GM19035 (cell line): ENCODE data around the gene NSUN4.
A peak's percentile ranks its signal among the peaks of the same experiment; 100 is the strongest.
"Not testable (repeated sequence)": the region's sequence is repeated elsewhere in the genome, so short reads cannot be mapped to it uniquely, and the experiment has no call there.

Source experiments
- ATAC-seq: cut with Tn5 transposase; IDR thresholded peaks from one replicate; pipeline ENCODE4 v1.9.1; 2021; ENCODE audit not compliant: unreplicated experiment

The NSUN4 gene

GRCh38 chr1:46325285-46326076 lies 15.1 kb upstream of the NSUN4 start:
- not testable (repeated sequence) for ATAC-seq

GRCh38 chr1:46328182-46328581 lies 12.4 kb upstream of the NSUN4 start:
- not testable (repeated sequence) for ATAC-seq

DNA sequence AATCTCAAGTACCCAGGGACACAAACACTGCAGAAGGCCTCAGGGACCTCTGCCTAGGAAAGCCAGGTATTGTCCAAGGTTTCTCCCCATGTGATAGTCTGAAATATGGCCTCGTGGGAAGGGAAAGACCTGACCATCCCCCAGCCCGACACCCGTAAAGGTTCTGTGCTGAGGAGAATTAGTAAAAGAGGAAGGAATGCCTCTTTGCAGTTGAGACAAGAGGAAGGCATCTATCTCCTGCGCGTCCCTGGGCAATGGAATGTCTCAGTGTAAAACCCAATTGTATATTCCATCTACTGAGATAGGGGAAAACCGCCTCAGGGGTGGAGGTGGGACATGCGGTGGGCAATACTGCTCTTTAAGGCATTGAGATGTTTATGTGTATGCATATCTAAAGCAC lies 10.8 kb upstream of the NSUN4 start:
- not testable (repeated sequence) for ATAC-seq

- ATAC-seq, result not testable (repeated sequence)
These were observed 10.2 kb upstream of the NSUN4 start for GRCh38 chr1:46330381-46330780.

DNA sequence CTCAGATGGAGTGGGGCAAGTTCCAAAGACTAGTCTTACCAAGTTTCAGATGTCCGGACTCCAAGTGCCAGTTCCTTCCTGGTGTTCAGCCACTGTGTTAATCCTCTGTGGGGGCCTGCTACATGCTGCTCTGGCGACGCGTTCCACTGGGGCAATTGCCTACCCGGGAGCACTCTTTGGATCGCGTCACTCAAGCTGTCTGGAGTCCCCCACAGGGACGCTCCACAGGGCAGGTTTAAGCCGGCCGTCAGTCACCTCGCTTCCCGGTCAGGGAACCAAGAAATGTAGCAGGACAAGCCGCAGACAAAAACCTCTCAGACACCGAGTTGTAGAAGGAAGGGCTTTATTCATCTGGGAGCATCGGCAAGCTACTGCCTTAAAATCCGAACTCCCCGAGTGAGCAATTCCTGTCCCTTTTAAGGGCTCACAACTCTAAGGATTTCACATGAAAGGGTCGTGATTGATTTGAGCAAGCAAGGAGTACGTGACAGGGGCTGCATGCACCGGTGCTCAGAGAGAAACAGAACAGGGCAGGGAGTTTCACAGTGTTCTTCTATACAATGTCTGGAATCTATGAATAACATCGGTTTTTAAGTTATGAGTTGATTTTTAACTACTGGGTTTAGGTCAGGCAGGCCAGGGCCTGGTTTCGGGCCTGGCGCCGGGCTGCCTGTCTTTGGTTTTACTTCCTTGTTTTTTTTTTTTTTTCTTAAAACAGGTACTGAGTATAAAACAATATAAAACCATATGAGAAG lies 8.6 kb upstream of the NSUN4 start:
- not testable (repeated sequence) for ATAC-seq

GRCh38 chr1:46333300-46334029 lies 7.1 kb upstream of the NSUN4 start:
- ATAC-seq, result peak; percentile 54

GRCh38 chr1:46334030-46334384 lies 6.6 kb upstream of the NSUN4 start:
- peak; percentile 5 for ATAC-seq

- no peak for ATAC-seq
These were observed 5.5 kb upstream of the NSUN4 start for GRCh38 chr1:46335081-46335480.

- ATAC-seq, result not testable (repeated sequence)
These were observed 3.2 kb upstream of the NSUN4 start for GRCh38 chr1:46337409-46337808.

GRCh38 chr1:46341222-46342083 lies 846 bp downstream of the NSUN4 start:
- no peak for ATAC-seq

DNA sequence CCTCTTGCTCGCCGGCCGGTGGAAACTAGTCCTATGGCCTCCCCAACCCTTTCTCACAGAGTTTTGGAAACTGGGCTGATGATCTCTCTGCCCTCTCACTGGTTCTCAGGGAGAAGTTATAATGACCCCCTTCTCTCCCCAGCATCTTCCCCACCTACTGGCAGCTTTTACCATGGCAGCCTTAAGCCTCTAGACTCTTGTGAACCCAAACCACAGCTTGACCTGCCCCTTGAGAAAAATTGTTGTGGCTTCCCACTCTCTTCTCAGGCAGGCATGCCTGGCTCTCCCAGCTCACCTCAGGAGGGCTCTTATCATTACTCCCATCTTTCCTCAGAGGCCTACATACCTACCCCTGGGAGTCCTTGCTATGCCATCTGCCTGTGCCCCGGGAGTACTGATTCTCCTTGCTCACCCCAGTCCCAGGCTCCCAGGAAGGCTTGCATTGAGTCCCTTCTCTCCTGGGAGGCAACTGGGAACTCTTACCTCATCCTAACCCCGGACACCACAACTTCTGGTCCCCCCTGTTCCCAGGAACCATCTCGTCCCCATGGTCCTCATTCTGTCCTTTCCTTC lies 1.6 kb downstream of the NSUN4 start:
- ATAC-seq, result no peak

- ATAC-seq, result no peak
These were observed 2.2 kb downstream of the NSUN4 start for GRCh38 chr1:46342677-46343350.

DNA sequence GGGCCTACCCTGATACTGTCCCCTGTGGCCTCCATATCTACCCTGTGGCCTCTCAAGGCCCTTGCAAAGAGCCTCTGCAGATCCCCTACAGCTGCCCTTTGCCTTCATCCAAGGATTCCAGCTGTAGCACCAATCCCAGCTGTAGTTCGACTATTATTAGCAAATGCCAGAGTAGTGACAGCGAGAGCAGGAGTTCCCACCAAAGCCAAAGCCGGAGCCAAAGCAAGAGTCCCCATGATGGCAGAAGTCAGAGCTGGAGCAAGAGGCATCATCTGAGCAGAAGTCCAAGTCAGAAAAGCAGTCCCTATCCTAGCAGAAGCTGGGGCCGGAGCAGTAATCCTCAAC lies 2.7 kb downstream of the NSUN4 start:
- ATAC-seq, result no peak

- ATAC-seq, result no peak
These were observed 3.1 kb downstream of the NSUN4 start for GRCh38 chr1:46343705-46344104.

DNA sequence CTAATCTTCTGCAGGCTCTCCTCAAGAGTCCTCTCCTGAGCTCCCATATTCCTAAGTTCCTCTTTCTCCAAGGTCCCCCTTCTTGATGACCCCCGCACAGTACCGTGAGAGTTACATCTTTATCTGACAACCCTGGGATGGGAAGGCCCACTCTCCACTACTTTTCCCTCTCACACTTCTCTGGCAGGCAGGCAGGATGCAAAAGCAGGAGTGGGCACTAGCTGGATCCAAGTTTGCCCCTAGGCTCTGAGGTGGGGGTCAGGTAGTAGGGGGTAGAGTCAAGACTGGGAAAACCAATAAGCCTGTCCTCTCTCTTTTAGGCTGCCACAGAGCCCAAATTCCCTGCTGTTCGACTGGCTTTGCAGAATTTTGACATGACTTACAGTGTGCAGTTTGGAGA lies 3.9 kb downstream of the NSUN4 start:
- no peak for ATAC-seq

GRCh38 chr1:46345281-46345680 lies 4.7 kb downstream of the NSUN4 start:
- no peak for ATAC-seq

DNA sequence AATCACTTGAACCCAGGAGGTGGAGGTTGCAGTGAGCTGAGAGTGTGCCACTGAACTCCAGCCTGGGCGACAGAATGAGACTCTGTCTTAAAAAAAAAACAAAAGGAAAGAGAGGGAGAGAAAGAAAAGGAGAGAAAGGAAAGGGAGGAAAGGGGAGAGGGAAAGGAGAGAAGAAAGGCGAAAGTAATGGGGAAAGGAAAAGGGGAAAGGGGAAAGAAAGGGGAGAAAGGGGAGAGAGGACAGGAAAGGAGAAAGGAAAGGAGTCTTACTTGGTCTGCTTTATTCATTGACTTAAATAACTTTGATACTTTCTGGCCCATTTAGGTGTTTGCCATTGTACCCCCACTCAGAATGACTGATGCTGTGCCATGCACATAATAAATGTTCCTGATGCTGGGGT lies 11.8 kb downstream of the NSUN4 start:
- no peak for ATAC-seq

DNA sequence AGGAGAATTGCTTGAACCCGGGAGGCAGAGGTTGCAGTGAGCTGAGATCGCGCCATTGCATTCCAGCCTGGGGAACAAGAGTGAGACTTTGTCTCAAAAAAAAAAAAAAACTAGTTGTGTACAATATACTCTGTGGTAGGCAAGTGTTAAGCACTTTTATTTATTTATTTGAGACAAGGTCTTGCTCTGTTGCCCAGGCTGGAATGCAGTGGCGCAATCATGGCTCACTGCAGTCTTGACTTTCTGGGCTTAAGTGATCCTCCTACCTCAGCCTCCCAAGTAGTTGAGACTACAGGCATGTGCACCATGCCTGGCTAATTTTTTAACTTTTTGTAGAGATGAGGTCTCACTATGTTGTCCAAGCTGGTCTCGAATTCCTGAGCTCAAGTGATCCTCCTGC lies 15.3 kb downstream of the NSUN4 start:
- not testable (repeated sequence) for ATAC-seq

DNA sequence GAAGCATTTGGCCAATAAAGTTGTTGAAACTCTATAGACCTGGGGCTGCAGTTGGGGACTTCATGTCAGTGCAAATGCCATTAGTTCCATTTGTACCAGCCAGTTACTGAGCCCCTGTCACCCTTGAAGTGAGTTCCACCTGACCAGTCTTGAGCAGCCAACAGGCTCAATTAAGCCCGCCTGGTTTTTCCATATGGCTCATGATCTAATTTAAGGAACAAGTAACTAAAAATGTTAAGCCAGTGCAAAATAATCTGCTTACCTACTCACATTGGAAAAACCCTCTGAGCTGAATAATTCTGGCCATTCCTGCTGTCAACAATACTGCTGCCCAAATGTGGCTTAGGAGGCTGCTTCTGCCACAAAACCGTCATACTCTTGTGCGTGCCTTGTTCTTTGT lies 21.6 kb downstream of the NSUN4 start:
- ATAC-seq, result no peak

- no peak for ATAC-seq
These were observed 22.5 kb downstream of the NSUN4 start for GRCh38 chr1:46363121-46363520.
